ENCODE results near the gene ARPP19. TPM values are rescaled to one million over a fixed set of nuclear protein-coding genes. Genes with fewer than 3 reads are reported as not detected.

ARPP19 gene
- total and polyA plus RNA-seq, 2 experiments from 2014 or later = 78.3 to 192 TPM

DNA sequence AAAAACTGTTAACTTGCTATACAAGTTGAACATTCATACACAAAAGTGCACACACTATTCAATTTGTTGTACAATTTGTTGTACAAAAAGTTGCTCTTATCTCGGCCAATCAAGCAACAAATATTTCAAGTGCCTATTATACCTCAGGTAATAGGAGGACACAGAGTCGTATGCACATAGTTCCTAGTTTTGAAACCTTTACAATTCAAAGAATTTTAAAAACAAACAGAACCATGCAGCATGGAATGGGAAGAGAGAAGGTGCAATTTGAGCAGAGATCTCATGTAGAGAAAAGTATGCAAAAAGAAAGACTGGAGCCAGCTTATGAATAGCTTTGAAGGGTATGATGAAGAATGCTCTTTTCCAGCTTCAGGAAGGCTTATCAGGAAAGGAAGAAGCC is 46.5 kb upstream of the ARPP19 start:
- no peak overlapping the region for H3K4me3 ChIP-seq
- H2AFZ ChIP-seq = no peak overlapping the region
- no peak for DNase-seq (ENCODE audit: low spot score)
- H3K27ac ChIP-seq (ENCODE audit: low read depth) = no peak overlapping the region
- H3K9me3 Mint-ChIP-seq = no peaks in the 10 kb centered on the region
- H3K4me2 ChIP-seq = no peak overlapping the region
- H3K4me1 ChIP-seq (ENCODE audit: insufficient read depth) = no peaks in the 10 kb centered on the region
- H3K36me3 Mint-ChIP-seq (ENCODE audit: low read depth) = no peaks in the 10 kb centered on the region
- H3K36me3 ChIP-seq (ENCODE audit: insufficient read depth) = no peaks in the 10 kb centered on the region
- ATAC-seq = no peak
- H3K4me1 Mint-ChIP-seq = peaks cover 5% of the 10 kb centered on the region; the same call in 2 of the 3 replicates
- no peaks in the 10 kb centered on the region for H3K27me3 Mint-ChIP-seq (ENCODE audit: insufficient read depth, low read depth, poor library complexity)
- H3K9me2 ChIP-seq (ENCODE audit: insufficient read depth) = no peaks in the 10 kb centered on the region
- H3F3A ChIP-seq (replicated peaks; ENCODE audit: low read depth) = no peaks in the 10 kb centered on the region
- no peak overlapping the region for H3K4me3 Mint-ChIP-seq
- TF ChIP-seq, protein P1, sequence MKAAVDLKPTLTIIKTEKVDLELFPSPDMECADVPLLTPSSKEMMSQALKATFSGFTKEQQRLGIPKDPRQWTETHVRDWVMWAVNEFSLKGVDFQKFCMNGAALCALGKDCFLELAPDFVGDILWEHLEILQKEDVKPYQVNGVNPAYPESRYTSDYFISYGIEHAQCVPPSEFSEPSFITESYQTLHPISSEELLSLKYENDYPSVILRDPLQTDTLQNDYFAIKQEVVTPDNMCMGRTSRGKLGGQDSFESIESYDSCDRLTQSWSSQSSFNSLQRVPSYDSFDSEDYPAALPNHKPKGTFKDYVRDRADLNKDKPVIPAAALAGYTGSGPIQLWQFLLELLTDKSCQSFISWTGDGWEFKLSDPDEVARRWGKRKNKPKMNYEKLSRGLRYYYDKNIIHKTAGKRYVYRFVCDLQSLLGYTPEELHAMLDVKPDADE (IDR thresholded peaks at IDR 0.05) = no peak
- TF ChIP-seq, protein P2, sequence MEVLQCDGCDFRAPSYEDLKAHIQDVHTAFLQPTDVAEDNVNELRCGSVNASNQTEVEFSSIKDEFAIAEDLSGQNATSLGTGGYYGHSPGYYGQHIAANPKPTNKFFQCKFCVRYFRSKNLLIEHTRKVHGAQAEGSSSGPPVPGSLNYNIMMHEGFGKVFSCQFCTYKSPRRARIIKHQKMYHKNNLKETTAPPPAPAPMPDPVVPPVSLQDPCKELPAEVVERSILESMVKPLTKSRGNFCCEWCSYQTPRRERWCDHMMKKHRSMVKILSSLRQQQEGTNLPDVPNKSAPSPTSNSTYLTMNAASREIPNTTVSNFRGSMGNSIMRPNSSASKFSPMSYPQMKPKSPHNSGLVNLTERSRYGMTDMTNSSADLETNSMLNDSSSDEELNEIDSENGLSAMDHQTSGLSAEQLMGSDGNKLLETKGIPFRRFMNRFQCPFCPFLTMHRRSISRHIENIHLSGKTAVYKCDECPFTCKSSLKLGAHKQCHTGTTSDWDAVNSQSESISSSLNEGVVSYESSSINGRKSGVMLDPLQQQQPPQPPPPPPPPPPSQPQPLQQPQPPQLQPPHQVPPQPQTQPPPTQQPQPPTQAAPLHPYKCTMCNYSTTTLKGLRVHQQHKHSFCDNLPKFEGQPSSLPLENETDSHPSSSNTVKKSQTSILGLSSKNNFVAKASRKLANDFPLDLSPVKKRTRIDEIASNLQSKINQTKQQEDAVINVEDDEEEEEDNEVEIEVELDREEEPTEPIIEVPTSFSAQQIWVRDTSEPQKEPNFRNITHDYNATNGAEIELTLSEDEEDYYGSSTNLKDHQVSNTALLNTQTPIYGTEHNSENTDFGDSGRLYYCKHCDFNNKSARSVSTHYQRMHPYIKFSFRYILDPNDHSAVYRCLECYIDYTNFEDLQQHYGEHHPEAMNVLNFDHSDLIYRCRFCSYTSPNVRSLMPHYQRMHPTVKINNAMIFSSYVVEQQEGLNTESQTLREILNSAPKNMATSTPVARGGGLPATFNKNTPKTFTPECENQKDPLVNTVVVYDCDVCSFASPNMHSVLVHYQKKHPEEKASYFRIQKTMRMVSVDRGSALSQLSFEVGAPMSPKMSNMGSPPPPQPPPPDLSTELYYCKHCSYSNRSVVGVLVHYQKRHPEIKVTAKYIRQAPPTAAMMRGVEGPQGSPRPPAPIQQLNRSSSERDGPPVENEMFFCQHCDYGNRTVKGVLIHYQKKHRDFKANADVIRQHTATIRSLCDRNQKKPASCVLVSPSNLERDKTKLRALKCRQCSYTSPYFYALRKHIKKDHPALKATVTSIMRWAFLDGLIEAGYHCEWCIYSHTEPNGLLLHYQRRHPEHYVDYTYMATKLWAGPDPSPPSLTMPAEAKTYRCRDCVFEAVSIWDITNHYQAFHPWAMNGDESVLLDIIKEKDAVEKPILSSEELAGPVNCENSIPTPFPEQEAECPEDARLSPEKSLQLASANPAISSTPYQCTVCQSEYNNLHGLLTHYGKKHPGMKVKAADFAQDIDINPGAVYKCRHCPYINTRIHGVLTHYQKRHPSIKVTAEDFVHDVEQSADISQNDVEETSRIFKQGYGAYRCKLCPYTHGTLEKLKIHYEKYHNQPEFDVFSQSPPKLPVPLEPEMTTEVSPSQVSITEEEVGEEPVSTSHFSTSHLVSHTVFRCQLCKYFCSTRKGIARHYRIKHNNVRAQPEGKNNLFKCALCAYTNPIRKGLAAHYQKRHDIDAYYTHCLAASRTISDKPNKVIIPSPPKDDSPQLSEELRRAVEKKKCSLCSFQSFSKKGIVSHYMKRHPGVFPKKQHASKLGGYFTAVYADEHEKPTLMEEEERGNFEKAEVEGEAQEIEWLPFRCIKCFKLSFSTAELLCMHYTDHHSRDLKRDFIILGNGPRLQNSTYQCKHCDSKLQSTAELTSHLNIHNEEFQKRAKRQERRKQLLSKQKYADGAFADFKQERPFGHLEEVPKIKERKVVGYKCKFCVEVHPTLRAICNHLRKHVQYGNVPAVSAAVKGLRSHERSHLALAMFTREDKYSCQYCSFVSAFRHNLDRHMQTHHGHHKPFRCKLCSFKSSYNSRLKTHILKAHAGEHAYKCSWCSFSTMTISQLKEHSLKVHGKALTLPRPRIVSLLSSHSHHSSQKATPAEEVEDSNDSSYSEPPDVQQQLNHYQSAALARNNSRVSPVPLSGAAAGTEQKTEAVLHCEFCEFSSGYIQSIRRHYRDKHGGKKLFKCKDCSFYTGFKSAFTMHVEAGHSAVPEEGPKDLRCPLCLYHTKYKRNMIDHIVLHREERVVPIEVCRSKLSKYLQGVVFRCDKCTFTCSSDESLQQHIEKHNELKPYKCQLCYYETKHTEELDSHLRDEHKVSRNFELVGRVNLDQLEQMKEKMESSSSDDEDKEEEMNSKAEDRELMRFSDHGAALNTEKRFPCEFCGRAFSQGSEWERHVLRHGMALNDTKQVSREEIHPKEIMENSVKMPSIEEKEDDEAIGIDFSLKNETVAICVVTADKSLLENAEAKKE (CRISPR knock-in tag; IDR thresholded peaks at IDR 0.05) = no peak
- TF ChIP-seq, protein P3, sequence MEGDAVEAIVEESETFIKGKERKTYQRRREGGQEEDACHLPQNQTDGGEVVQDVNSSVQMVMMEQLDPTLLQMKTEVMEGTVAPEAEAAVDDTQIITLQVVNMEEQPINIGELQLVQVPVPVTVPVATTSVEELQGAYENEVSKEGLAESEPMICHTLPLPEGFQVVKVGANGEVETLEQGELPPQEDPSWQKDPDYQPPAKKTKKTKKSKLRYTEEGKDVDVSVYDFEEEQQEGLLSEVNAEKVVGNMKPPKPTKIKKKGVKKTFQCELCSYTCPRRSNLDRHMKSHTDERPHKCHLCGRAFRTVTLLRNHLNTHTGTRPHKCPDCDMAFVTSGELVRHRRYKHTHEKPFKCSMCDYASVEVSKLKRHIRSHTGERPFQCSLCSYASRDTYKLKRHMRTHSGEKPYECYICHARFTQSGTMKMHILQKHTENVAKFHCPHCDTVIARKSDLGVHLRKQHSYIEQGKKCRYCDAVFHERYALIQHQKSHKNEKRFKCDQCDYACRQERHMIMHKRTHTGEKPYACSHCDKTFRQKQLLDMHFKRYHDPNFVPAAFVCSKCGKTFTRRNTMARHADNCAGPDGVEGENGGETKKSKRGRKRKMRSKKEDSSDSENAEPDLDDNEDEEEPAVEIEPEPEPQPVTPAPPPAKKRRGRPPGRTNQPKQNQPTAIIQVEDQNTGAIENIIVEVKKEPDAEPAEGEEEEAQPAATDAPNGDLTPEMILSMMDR (conservative IDR thresholded peaks at IDR 0.05; ENCODE audit: low read depth in 2 of 2) = no peak
- no peak for TF ChIP-seq CREB1 (CRISPR knock-in tag; IDR thresholded peaks at IDR 0.05; ENCODE audit: low read depth)
- TF ChIP-seq, protein P4, sequence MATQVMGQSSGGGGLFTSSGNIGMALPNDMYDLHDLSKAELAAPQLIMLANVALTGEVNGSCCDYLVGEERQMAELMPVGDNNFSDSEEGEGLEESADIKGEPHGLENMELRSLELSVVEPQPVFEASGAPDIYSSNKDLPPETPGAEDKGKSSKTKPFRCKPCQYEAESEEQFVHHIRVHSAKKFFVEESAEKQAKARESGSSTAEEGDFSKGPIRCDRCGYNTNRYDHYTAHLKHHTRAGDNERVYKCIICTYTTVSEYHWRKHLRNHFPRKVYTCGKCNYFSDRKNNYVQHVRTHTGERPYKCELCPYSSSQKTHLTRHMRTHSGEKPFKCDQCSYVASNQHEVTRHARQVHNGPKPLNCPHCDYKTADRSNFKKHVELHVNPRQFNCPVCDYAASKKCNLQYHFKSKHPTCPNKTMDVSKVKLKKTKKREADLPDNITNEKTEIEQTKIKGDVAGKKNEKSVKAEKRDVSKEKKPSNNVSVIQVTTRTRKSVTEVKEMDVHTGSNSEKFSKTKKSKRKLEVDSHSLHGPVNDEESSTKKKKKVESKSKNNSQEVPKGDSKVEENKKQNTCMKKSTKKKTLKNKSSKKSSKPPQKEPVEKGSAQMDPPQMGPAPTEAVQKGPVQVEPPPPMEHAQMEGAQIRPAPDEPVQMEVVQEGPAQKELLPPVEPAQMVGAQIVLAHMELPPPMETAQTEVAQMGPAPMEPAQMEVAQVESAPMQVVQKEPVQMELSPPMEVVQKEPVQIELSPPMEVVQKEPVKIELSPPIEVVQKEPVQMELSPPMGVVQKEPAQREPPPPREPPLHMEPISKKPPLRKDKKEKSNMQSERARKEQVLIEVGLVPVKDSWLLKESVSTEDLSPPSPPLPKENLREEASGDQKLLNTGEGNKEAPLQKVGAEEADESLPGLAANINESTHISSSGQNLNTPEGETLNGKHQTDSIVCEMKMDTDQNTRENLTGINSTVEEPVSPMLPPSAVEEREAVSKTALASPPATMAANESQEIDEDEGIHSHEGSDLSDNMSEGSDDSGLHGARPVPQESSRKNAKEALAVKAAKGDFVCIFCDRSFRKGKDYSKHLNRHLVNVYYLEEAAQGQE (IDR thresholded peaks at IDR 0.05; ENCODE audit: unreplicated experiment) = no peak
- TF ChIP-seq JUNB (IDR thresholded peaks at IDR 0.05; ENCODE audit: unreplicated experiment) = no peak
- TF ChIP-seq EZH2phosphoT487 (IDR thresholded peaks at IDR 0.05; ENCODE audit: unreplicated experiment) = no peak
- TF ChIP-seq ZNF114 (CRISPR knock-in tag; IDR thresholded peaks at IDR 0.05) = no peak
- no peaks in the 10 kb centered on the region for H3K79me2 ChIP-seq (replicated peaks; ENCODE audit: insufficient read depth)
- no peaks in the 10 kb centered on the region for H4K20me1 ChIP-seq (replicated peaks; ENCODE audit: insufficient read depth)
- no peak overlapping the region for H3K27ac Mint-ChIP-seq
- no peaks in the 10 kb centered on the region for H3K27me3 ChIP-seq (ENCODE audit: insufficient read depth)

Measured in GM23338 (cell line).